Measurements from ENCODE around the gene PIGV. TPM values are rescaled to one million over a fixed set of nuclear protein-coding genes. Genes with fewer than 3 reads are reported as not detected.

The PIGV gene
- total RNA-seq, 1 experiment from 2014 or later: 14.7 TPM

Other genes starting within 250 kb of the PIGV start
- 54.2 and 56.9 TPM in 2 replicates for gene ARID1A, start 91.9 kb upstream of the PIGV start, total RNA-seq (2022)
- gene ZDHHC18, start 38.7 kb downstream of the PIGV start, total RNA-seq (2022): 14.0 and 15.5 TPM in 2 replicates
- gene SFN, start 75.2 kb downstream of the PIGV start, total RNA-seq (2022): 270 and 337 TPM in 2 replicates
- 38.9 and 39.7 TPM in 2 replicates for gene GPN2, start 102.3 kb downstream of the PIGV start, total RNA-seq (2022)
- 9.9 and 14.1 TPM in 2 replicates for gene GPATCH3, start 112.5 kb downstream of the PIGV start, total RNA-seq (2022)
- not detected in 2 replicates for gene NR0B2, start 126.0 kb downstream of the PIGV start, total RNA-seq (2022)
- gene NUDC, start 133.8 kb downstream of the PIGV start, total RNA-seq (2022): 96.8 and 106 TPM in 2 replicates
- gene KDF1, start 172.5 kb downstream of the PIGV start, total RNA-seq (2022): 5.1 and 8.8 TPM in 2 replicates
- gene TRNP1, start 205.7 kb downstream of the PIGV start, total RNA-seq (2022): 56.3 and 59.2 TPM in 2 replicates
- 27.8 and 33.7 TPM in 2 replicates for gene TENT5B, start 224.9 kb downstream of the PIGV start, total RNA-seq (2022)

All from MCF 10A (cell line).